ENCODE data around the gene AUTS2.

DNA sequence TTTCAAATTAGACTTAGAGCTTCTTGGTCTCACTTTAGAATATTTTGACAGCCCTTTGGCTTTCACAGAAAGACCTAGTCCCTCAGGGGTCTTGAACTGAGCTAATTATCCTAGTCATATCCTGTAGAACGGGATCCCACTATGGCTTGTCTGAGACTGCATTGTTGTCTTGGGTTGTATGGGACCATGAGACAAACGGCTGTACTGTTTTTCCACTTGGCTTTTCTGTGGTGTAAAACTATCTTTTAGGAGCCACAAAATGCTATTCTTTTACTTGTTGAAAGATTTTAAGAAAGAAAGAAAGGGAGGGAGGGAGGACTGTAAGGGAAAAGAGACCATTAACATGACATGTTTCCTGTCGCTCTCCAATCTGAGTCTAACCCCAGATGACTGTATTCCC, 432.5 kb downstream of the AUTS2 start:
- TF ChIP-seq, protein P1, sequence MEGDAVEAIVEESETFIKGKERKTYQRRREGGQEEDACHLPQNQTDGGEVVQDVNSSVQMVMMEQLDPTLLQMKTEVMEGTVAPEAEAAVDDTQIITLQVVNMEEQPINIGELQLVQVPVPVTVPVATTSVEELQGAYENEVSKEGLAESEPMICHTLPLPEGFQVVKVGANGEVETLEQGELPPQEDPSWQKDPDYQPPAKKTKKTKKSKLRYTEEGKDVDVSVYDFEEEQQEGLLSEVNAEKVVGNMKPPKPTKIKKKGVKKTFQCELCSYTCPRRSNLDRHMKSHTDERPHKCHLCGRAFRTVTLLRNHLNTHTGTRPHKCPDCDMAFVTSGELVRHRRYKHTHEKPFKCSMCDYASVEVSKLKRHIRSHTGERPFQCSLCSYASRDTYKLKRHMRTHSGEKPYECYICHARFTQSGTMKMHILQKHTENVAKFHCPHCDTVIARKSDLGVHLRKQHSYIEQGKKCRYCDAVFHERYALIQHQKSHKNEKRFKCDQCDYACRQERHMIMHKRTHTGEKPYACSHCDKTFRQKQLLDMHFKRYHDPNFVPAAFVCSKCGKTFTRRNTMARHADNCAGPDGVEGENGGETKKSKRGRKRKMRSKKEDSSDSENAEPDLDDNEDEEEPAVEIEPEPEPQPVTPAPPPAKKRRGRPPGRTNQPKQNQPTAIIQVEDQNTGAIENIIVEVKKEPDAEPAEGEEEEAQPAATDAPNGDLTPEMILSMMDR (IDR thresholded peaks at IDR 0.05): no peak
- no peak for TF ChIP-seq POLR2AphosphoS5 (IDR thresholded peaks at IDR 0.05)
